Measurements from ENCODE around the gene CDC14B.

DNA sequence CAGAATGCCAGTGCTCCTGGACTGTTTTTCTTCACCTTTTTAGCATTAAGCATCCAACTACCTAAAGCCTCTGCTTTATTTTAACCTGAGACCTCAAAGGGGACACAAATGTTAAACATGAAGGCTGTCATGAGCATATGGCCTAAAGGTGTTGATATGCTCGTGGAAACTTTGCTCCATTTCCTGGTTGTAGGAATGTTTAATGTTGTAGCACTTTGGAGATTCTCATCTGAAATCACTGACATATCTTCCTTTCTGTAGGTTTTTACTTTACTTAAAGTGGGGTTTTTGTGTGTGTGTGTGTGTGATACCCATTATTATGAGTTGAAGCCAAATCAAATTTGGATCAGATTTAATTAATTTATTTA is 132.6 kb downstream of the CDC14B start:
- TF ChIP-seq USF2 (IDR thresholded peaks at IDR 0.05; ENCODE audit: low read depth, low read length) (no peak), RAD21 (IDR thresholded peaks at IDR 0.05; ENCODE audit: low read length) (no peak), MXI1 (IDR thresholded peaks at IDR 0.05; ENCODE audit: borderline replicate concordance, low read depth, low read length) (no peak)
- TF ChIP-seq, protein P1, sequence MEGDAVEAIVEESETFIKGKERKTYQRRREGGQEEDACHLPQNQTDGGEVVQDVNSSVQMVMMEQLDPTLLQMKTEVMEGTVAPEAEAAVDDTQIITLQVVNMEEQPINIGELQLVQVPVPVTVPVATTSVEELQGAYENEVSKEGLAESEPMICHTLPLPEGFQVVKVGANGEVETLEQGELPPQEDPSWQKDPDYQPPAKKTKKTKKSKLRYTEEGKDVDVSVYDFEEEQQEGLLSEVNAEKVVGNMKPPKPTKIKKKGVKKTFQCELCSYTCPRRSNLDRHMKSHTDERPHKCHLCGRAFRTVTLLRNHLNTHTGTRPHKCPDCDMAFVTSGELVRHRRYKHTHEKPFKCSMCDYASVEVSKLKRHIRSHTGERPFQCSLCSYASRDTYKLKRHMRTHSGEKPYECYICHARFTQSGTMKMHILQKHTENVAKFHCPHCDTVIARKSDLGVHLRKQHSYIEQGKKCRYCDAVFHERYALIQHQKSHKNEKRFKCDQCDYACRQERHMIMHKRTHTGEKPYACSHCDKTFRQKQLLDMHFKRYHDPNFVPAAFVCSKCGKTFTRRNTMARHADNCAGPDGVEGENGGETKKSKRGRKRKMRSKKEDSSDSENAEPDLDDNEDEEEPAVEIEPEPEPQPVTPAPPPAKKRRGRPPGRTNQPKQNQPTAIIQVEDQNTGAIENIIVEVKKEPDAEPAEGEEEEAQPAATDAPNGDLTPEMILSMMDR (conservative IDR thresholded peaks at IDR 0.05; ENCODE audit: low read depth, low read length), result no peak

Data from IMR-90 (cell line).